Inflammatory macrophage (primary cell): ENCODE data around the gene TMEM222.
A peak's percentile ranks its signal among the peaks of the same experiment; 100 is the strongest.

ENCODE experiments used
- DNase-seq, 2 donors: peaks; one replicate each; pipeline ENCODE4 v3.0.0-alpha.2; 2020 to 2022

TMEM222 gene

DNA sequence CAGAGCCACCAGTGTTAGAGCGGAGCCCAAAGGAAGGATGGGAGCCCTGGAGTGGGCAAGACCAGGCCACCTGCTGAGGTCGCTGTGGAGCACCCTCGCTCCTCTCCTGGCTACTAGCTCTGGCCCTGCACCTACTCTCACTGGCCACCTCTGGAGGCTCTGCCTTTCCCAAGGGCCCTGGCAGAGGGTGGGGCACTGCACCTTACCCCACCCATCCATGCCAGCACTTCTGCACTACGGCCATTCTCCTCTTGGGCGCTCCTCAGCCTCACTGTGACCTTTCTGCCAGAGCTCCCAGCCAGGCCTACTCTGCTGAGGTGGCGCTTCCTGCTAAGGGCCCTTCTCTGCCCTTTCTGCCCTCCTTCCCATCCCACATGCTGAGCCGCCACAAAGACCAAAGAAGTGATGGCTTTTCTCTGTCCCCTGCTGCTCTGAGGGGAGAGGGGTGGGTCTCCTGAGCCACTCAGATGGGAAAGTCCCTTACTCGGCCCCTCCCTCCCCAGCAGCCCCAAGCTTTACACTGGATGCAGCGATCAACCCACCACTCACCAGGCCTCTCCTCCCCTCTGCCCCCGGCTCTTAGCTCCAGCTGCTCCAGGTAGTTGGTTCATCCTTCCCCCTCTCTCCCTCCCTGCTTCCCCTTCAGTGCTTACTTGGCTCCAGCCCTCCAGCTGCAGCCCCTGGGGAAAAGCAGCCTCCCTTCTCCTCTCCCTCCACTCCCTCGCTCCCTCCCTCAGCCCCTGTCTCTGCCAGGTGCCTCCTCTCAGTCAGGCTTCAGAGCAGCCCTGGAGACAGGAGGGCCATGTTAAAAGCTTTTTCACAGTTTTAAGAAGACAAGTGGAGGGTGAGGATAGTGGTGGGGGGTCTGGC is 14.8 kb upstream of the TMEM222 start:
- DNase-seq = no peak

DNA sequence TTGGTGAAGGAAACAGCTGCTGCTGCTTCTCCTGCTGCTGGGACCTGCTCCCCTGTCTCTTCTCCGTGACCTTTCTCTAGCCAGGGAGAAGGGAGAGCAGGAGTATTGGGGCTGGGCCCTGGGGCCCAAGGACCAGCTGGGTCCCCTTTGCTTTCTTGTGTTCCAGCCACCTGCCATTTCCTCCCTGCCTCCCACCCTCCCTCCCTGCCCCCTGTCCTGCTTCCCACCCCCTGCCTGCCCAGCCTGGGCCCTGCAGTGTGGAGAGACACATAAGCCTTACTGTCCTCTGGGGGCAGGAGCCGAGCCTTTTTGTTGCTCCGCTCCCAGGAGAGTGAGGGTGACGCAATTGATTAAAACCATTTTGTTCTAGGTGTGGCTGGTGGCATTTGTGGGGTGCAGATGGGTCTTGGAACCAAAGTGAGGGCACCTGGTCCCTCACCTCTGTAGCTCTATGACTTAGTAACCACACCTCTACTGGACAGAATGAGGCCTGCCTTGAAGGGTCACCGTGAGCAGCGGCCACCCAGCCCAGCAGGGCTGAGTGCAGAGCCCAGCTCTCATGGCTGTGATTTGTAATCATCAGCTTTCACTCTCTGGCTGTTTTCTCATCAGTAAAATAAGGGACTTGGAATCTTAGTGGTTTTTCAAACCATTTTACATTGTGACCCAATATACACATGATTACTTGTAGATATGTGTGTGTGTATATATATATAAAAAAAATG is 13.9 kb upstream of the TMEM222 start:
- DNase-seq = no peak

DNA sequence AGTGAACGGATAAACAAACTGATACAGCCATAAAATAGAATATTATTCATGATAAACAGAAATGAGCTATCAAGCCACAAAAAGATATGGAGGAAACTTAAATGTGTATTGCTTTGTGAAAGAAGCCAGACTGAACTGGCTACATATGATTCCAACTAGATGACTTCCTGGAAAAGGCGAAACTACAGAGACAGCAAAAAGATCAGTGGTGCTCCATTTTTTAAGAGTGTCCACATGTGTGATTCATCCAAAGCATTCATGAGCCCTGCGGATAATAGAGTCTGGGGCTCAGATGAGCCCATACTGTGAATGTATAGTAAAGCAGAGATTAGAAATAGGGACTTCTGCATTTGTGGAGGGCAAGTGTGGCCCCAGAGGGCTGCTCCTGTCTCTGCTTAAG is 7.8 kb upstream of the TMEM222 start:
- DNase-seq = no peak

DNA sequence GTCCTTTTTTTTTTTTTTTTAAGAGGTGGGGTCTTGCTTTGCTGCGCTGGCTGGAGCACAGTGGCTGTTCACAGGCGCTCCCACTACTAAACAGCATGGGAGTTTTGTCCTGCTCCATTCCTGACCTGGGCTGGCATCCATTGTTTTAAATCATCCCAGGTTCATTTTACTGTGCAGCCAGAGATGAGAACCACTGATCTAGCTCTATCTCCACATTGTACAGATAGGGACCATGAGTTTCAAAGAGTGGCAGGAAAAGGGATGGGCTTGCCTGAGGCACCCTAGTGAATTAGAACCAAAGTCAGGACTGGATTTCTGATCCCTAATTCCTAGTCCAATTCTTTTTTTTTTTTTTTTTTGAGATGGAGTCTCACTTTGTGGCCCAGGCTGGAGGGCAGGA is 7.2 kb upstream of the TMEM222 start:
- no peak for DNase-seq

DNA sequence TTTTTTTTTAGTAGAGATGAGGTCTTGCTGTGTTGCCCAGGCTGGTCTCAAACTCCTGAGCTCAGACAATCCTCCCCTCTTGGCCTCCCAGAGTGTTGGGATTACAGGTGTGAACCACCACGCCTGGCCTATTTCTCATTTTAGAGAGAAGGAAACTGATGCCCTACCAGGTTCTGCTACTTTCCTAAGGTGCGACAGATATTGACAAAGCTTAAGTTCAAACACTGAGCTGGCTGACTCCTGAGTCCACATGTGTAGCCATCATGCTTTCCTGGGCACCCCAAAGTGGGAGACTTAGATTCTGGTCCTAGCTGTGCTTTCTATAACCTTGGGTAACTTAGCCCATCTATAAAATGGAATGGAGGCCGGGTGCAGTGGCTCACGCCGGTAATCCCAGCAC is 5.1 kb upstream of the TMEM222 start:
- DNase-seq = no peak

DNA sequence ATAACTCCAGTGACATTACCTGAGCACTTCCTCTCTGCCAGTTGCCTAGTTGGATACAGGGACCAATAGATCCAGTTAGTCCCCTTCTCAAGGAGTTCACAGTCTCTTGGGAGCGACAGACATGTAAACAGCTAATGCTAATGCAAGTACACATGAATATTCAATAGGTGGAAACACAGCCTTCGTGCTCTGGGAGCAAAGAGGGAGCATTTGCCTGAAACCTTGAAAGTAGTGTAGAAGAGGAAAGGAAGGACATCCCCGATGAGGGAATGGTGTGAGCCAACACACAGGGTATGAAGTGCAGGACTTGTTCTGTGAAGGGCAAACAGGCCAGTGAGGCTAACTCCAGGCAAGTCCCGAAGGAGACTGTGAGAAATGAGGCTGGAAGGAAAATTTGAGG is 3.8 kb upstream of the TMEM222 start:
- no peak for DNase-seq

DNA sequence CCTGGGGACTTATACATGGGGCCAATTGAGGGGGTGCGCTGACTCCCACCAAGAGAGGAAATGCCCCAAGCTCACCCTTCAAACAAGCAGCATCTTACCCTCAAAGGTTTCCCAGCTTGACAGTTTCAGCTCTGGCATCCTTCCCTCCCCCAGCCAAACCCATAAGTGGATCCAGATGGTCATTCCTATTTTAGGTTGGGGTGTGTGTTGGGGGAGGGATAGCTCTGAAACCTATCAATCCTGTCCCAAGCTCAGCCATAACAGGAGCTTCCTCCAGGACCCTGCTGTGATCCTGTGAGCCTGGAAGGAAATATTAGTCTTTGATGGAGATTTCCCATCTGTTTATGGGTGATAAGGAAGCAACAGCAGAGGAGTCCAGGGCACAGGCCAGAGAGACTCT is 3.4 kb upstream of the TMEM222 start:
- DNase-seq = no peak

DNA sequence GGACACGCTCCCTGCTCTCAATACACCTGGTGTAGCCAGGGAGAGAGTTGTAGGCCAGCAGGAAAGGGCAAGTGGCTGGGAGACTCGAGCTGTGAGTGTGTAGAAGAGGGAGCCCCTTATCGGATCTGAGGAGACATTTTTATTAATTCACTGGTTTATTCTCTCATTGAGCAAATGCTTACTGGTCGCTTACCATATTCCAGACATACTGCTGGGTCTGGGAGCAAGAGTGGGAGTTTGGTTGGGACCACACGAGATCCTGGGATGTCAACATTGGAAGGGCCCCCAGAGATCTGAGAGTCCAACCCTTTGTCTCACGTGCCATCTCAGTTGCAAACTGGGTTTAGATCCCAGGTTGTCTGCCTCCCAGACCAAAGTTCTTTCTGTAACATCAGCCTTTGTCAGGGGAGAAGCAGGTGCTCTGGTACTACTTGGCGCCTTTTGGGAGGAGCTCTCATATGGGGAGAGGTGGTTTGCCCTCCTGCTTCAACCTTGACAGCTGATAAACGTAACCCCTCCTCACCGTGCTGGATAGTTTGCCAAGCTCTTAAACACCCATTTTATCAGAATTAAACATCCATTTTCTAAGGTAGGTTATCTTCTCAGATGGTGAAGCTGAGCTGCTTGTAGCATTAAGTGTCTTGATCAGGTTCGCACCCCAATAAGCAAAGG is 742 bp downstream of the TMEM222 start:
- DNase-seq = no peak

DNA sequence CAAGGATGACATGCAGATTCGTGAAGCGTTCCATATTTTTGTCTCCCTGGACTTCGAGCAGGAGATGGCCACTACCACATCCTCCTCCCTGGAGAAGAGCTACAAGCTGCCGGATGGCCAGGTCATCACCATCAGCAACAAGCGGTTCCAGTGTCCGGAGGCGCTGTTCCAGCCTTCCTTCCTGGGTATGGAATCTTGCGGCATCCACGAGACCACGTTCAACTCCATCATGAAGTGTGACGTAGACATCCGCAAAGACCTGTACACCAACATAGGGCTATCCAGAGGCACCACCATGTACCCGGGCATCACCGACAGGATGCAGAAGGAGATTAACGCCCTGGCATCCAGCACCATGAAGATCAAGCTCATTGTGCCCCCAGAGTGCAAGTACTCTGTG is 3.3 kb downstream of the TMEM222 start:
- no peak for DNase-seq

DNA sequence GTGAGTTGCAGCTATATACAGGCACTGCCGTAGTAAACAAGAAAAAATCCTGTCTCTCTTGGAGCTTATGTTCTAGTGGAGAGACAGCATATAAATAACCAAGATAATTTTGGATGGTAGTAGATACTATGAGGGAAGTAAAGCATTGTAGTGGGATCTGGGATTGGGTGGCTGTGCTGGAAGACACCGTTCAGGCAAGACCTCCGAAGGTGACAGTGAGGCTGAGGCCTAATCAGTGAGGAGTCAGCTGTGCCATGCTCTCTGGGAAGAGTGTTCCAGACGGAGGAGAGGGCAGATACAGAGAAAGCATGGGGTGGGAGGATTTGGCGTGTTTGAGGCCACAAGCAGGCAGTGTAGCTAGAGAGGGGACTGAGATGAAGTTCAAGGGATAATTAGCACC is 6.0 kb downstream of the TMEM222 start:
- DNase-seq = no peak

DNA sequence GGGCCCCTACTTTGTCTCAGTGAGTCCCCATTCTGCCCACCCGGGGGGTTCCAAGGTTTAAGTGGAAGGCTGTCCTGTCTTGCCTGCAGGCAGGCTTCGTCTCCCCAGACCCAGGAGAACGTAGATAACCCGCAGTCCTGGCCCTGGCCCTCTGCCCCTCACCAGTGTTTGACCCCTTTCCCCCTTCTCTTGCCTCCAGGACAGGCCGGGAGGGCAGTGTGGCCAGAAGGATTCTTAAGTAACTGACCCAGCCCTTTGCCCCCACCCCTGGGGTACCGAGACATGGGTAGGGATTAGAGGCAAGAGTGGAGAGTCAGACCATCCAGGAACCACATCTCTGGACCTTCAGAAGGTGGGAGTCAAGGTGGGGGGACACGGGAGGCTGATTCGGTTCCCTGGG is 8.8 kb downstream of the TMEM222 start:
- DNase-seq = no peak

DNA sequence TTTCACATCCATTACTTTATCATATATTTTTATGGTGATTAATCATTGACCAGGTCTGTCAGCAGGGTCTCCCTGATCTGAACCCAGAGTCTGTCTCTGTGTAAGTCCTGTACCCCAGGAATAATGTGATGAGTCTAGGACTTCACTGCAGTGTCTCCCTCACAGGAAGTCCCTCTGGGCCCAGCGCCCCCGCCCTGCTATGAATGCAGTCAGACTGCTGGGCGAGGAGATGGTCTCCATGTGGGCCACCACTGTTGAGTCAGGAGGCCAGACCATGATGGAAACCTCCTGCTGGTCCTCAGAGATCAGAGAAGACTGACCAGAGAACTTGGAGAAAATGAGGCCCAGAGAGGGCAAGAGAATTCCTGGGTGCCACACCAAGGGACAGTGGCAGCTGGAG is 9.5 kb downstream of the TMEM222 start:
- DNase-seq = no peak

DNA sequence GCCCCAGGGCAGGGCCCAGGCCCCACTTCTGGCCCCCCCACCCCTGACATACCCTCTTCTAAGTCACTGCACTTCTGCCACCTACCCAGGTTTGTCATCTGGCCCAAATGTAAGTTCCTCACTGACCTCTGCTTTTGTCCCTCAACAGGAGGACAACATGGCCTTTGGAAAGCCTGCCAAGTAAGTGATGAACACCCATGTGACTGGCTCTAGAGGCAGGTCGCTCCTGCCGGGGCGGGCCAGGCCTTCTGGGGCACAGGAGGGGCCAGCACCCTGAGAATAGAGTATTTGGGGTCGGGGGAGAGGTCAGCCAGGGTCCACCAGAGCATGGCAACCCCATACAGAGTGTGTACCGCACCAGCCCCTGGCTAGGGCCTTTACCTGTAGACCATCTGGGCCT is 10.0 kb downstream of the TMEM222 start:
- no peak for DNase-seq

DNA sequence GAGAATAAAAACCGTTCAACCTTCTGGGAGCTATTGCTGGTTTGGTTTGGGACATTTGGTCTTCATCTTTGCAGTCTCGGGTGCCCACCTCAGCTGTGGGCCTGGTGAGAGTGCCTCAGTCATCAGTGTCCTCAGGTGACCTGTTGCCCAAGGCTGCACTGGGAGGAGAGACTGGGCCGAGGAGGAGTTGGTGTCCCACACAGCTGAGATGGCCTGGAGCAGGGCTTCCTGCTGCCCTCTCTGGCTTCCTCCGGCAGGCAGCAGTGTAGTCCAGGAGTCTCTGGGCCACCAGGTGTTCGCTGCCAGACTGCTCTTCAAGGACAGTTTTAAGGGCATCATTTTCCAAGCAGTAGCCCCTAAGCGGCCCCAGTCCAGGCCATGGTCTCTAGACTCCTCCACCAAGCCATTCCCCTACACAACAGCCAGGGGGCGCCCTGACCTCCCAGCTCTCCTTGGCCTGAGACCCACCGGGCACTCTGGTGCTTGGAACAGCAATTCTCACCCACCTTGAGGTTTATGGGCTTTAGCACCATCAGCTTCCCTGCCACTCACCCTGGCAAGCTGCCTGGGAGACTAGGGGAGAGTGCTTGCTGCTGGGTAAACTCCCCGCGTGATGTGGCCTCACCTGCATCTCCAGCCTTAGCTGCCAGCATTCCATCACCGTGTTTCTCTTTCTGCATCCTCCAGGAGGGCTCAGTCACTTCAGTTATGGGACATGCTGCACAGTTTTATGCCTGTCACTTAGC is 10.7 kb downstream of the TMEM222 start:
- peak; percentile 24 to 37 for DNase-seq

DNA sequence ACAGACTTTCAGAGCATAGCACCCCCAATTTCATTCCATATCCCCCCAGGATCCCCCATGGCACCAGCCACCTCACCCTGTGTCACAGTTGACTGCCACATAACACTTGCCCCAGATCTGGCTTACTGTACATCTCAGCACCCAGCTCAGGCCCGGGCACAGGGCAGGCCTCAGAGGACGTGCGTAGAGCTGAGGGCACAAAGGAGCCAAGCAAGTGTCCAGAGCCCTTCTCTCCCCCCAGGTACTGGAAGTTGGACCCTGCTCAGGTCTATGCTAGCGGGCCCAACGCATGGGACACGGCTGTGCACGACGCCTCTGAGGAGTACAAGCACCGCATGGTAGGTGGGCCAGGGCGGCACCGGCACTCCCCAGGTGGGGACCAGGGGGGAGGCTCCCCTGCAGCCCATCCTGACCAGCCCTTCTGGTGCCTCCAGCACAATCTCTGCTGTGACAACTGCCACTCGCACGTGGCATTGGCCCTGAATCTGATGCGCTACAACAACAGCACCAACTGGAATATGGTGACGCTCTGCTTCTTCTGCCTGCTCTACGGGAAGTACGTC is 11.8 kb downstream of the TMEM222 start:
- DNase-seq = no peak

DNA sequence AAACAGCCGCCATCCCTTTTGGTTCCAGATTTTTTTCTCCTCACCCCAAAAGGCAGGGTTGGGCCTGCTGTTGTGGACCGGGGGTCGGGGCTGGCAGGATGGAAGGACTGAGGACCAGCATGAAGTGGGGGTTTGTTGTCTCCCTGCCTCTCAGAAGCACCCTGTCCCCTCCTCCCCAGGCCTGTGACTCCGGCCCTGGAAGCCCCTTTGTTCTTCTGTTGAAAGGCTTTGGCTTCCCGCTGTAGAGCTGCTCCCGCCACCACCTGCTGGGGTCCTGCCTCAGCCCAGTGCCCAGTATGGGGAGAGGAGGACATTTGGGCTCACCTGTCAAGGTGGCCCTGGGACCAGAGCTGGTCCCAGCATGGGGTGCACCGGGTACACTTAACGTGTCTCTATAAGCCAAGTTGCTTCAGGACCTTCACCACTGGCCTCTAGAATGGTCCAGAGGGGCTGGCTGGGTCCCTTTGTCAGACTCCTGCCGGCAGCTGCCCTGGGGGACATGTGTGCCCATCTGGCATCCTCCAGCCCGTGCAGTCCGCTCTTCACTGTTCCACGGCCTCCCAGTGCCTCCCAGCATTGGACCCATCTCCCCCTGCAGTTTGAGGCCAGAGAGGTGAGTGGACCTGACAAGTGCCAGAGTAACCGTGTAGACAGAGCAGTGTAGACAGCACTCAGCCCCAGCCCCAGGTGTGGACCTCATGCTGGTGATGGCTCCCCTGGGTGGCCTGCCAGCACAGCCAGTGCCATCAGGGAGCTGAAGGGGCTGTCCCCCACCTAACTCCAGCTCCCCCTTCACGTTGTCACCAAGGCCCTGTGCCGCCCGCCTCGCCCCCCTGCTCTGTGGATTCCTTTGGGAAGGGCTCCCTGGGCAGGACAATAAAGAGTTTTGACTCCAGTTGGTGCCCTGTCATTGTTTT is 13.8 kb downstream of the TMEM222 start:
- DNase-seq = no peak

DNA sequence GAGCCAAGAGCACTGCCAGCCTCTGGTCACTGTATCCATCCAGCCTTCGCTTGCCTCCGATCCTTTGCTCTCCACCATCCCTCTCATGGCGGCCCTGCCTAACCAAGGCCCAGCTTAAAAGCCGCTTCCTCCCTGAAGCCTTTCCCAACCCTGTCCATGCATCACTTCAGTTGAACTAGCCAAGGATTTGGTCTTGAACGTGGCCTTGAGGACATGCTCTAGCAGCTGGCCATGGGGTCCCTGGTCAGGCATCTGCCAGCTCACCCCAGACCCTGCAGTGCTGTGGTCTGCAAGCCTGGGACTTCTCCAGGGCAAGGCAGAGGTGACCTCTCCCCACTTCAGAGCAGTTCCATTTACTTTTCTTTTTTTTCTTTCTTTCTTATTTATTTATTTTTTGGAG is 14.8 kb downstream of the TMEM222 start:
- no peak for DNase-seq

DNA sequence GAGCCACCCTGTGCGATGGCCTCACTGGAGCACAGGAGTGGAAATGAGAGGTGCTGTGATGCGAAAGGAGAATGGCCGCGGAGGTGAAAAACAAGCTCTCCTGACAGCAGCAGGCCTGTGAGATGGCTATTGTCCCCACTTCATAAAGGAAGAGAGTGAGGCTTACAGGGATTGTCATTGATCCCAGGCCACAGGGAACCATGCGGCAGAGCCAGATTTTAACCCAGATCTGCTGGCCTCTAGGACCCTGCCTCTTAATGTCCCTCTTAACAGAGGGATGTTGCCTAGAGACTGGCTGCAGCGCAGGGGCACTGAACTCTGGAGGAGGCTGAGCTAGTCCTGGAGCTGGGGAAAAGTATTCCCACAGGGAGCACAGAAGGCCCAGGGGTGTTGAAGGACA is 16.8 kb downstream of the TMEM222 start:
- DNase-seq = no peak

DNA sequence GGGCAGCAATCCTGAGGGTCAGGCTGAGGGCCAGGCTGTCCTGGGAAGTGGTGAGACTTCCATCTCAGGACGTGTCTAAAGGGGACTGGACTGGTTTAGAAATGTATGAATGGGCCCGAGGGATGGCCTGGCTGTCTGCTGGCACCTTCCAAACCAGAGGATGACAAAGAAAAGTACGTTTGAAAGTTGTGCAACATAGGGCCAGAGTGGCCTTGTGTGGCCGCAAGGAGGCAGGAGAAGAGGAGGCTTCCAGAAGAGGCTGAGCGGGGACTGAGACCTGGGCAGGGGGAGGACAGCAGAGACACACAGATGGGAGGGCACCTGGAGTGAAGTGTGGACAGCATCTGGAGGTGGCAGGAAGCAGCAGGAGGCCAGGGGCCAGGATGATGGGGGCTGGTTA is 17.2 kb downstream of the TMEM222 start:
- DNase-seq = no peak

DNA sequence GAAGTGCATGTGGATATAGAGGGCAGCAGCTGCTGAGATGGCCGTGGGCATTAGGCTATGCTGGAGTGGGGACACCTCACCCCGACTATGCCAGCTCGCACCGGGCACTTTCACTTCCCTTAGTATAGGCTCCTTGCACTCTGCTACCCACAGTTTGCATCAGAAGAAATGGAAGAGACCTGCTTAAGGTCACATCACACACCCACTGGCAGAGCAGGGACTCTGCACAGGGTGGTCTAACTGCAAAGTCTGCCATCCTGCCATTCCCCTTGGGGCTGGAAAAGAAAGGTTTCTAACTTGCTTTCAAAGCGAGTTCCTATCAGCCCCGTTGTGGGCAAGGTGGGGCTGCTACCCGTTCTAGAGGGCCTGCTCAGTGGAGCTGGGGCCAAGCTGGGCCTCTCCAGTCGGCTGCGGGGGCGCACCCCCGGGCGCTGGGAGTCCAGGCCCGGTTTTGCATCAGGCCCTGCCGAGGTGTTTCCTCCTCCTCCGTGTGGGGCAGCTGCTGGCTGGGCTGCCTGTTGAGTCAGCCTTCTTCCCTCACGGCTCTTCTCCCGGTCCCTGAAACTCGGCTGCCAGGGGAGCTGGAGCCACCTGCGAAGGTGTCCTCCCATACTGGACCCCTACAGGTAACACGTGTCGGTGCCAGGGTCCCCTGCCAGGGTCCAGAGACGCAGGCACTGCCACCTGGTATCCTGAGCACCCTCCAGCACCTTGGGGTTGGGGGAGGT is 19.7 kb downstream of the TMEM222 start, which contains the start of gene SYTL1:
SYTL1 (plus strand) TSS at position 498 of the 728 bp plus-strand sequence. CDS start 3,313 bp downstream, outside the sequence.
- peak; percentile 63 to 84 for DNase-seq

DNA sequence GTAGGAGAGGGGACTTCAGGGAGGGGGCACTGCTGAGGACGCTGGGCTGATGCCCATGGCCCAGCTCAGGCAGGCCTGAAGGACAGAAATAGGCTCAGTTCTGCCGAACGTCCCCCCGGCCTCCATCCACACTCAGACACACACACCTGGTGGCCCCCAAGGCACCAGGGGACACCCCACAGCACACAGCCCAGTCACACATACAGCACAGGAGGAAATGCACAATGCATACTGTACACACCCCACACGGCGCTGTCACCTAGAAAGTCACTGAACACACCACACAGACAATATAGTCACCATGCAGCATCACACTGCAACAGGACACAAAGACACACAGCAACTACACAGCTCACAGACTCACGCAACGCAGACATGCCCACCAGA is 20.4 kb downstream of the TMEM222 start:
- peak in 1 of 2 donors; percentile 18 for DNase-seq
